OCI-LY7 (cell line): ENCODE measurements around the gene C1orf94. TPM values are rescaled to one million over a fixed set of nuclear protein-coding genes. Genes with fewer than 3 reads are reported as not detected.

Source experiments
- BruUV-seq: library from RNA; stranded (reverse); fragments of 400-500 nt; replicated peaks from 2 replicates; lab custom pipeline; 2021; lab: Mats Ljungman, UMichigan
- CTCF ChIA-PET: fragments of 300-600 bp; sonication (Branson Sonifier 250); formaldehyde crosslinking; loops from one replicate; lab custom pipeline; 2022; ENCODE audit warnings: antibody characterized with exemption; ENCODE audit not compliant: unreplicated experiment; lab: Charles Lee
- POLR2A ChIA-PET: fragments of 300-600 bp; sonication (Branson Sonifier 250); formaldehyde crosslinking; loops from one replicate; lab custom pipeline; 2022; ENCODE audit warnings: antibody characterized with exemption; lab: Charles Lee
- DNase-seq: peaks from one replicate; pipeline ENCODE4 v3.0.0-alpha.2; 2015; ENCODE audit warnings: low spot score
- H2AFZ ChIP-seq: fragments of 200-600 bp; sonication (generic), shearing (Covaris generic); 2 replicates; pipeline ENCODE4 v1.6.1; 2014; ENCODE audit warnings: mild to moderate bottlenecking, antibody characterized with exemption, low read length, moderate library complexity
- H3K27ac ChIP-seq: fragments of 200-600 bp; sonication (generic); 2 replicates; pipeline ENCODE4 v1.5.1; 2014; ENCODE audit warnings: mixed run types, low read depth, mild to moderate bottlenecking, moderate library complexity, low read length, inconsistent platforms; ENCODE audit not compliant: poor library complexity, severe bottlenecking
- H3K36me3 ChIP-seq: fragments of 200-600 bp; sonication (generic); 2 replicates; pipeline ENCODE4 v1.6.1; 2014; ENCODE audit warnings: mild to moderate bottlenecking, antibody characterized with exemption, low read length, moderate library complexity, mixed read lengths; ENCODE audit not compliant: insufficient read depth
- H3K4me1 ChIP-seq: fragments of 200-600 bp; sonication (generic); 2 replicates; pipeline ENCODE4 v1.5.1; 2014; ENCODE audit warnings: mild to moderate bottlenecking, low read length; ENCODE audit not compliant: insufficient read depth, poor library complexity, severe bottlenecking
- H3K4me2 ChIP-seq: fragments of 200-600 bp; sonication (generic); 2 replicates; pipeline ENCODE4 v1.6.1; 2014; ENCODE audit warnings: mild to moderate bottlenecking, low read length
- H3K4me3 ChIP-seq: fragments of 200-600 bp; sonication (generic); 2 replicates; pipeline ENCODE4 v1.5.1; 2014; ENCODE audit warnings: mild to moderate bottlenecking, low read depth, low read length; ENCODE audit not compliant: poor library complexity, severe bottlenecking
- H3K79me2 ChIP-seq: fragments of 200-600 bp; sonication (generic); 2 replicates; pipeline ENCODE4 v1.6.1; 2016; ENCODE audit warnings: low read depth, mild to moderate bottlenecking, low read length, moderate library complexity, mixed read lengths; ENCODE audit not compliant: insufficient read depth
- H3K9me2 ChIP-seq: fragments of 200-600 bp; sonication (generic); 2 replicates; pipeline ENCODE4 v1.6.1; 2016; ENCODE audit warnings: mild to moderate bottlenecking, low read length, mixed read lengths; ENCODE audit not compliant: insufficient read depth
- H3K9me3 ChIP-seq: fragments of 200-600 bp; sonication (generic); 2 replicates; pipeline ENCODE4 v1.6.1; 2014; ENCODE audit warnings: mild to moderate bottlenecking, mixed run types, low read length, mixed read lengths
- H4K20me1 ChIP-seq: fragments of 200-600 bp; sonication (generic); 2 replicates; pipeline ENCODE4 v1.6.1; 2014; ENCODE audit warnings: mild to moderate bottlenecking, antibody characterized with exemption, low read length, moderate library complexity, mixed read lengths; ENCODE audit not compliant: insufficient read depth
- EZH2phosphoT487 ChIP-seq: fragments of 200-600 bp; sonication (generic); IDR thresholded peaks from 2 replicates; pipeline ENCODE4 v1.6.1; 2018; ENCODE audit warnings: low read depth, borderline replicate concordance, mild to moderate bottlenecking, mixed run types, antibody characterized with exemption, low read length, moderate library complexity, mixed read lengths
- intact Hi-C: fragments of 100-400 bp; cut with micrococcal nuclease; formaldehyde crosslinking; loops from one replicate; pipeline ENCODE4 v1.10.0; 2022; ENCODE audit not compliant: unreplicated experiment
- total RNA-seq, 2 experiments: library from RNA; depleted of rRNA in 1 of 2; stranded (reverse); fragments of >200 nt in 1 of 2; shearing (Covaris generic) in 1 of 2; gene quantifications; 2 replicates each; pipeline ENCODE4 v1.2.3, GENCODE V29; 2014 to 2022
- TF ChIP-seq, protein P1 (sequence below): fragments of 200-600 bp; sonication (generic); conservative IDR thresholded peaks from 2 replicates; pipeline ENCODE4 v1.5.1; 2014; ENCODE audit warnings: mild to moderate bottlenecking, antibody characterized with exemption, low read length, moderate library complexity, mixed read lengths

The C1orf94 gene
- total RNA-seq, 2 experiments from 2014 or later: not detected

DNA sequence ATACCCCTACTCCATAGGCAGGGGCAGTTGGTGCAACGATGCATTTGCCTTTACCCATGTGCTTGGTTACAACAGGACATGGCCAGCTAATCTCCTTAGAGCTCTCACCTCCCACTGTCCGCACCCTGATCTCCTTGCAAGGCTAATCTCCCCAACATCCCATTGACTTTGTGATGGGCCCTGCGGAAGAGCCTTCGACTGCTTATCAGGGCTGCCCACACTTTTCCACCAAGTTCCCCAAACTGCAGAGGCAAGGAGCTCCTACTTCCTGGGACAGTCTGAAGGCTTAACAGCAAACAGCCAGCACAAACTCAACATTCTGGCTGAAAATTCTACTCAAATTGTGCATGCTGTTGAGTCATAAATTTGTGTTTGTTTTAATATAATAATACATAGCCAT is 36.0 kb downstream of the C1orf94 start:
- no TSS peak for BruUV-seq
- Histone ChIP-seq H3K4me2 (no peak overlapping the region), H3K9me3 (no peaks in the 10 kb centered on the region), H3K79me2 (no peaks in the 10 kb centered on the region), H3K9me2 (no peaks in the 10 kb centered on the region), H3K4me3 (no peak overlapping the region), H3K36me3 (no peaks in the 10 kb centered on the region), H4K20me1 (no peaks in the 10 kb centered on the region), H2AFZ (no peak overlapping the region), H3K27ac (no peak overlapping the region), H3K4me1 (no peaks in the 10 kb centered on the region)
- intact Hi-C loops: no loop called here
- TF ChIP-seq, protein P1, sequence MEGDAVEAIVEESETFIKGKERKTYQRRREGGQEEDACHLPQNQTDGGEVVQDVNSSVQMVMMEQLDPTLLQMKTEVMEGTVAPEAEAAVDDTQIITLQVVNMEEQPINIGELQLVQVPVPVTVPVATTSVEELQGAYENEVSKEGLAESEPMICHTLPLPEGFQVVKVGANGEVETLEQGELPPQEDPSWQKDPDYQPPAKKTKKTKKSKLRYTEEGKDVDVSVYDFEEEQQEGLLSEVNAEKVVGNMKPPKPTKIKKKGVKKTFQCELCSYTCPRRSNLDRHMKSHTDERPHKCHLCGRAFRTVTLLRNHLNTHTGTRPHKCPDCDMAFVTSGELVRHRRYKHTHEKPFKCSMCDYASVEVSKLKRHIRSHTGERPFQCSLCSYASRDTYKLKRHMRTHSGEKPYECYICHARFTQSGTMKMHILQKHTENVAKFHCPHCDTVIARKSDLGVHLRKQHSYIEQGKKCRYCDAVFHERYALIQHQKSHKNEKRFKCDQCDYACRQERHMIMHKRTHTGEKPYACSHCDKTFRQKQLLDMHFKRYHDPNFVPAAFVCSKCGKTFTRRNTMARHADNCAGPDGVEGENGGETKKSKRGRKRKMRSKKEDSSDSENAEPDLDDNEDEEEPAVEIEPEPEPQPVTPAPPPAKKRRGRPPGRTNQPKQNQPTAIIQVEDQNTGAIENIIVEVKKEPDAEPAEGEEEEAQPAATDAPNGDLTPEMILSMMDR: no peak
- TF ChIP-seq EZH2phosphoT487: no peak
- no peak for DNase-seq
- ChIA-PET POLR2A (no interaction called here), CTCF (no interaction called here)

DNA sequence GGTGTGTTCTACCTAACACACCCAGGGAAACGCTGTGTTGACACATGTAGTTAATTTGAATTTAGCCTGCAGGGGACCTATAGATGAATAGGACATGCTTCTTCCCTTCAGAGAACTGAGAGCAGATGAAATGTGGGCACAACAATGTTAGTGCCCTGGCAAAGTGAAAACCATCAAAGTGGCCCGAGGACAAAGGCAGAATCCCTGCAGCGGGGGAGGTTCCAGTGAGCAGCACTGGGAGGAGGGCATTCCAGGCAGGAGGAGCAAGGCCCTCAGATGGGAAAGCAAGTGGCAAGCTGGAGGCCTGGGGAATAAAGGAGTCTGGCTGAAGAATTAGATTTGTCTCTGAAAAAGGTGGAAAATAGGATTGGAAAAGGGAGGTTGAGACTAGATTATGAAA is 37.2 kb downstream of the C1orf94 start:
- Histone ChIP-seq H3K9me3 (no peaks in the 10 kb centered on the region), H4K20me1 (no peaks in the 10 kb centered on the region), H3K4me1 (no peaks in the 10 kb centered on the region), H3K36me3 (no peaks in the 10 kb centered on the region), H3K4me3 (no peak overlapping the region), H3K4me2 (no peak overlapping the region), H3K27ac (no peak overlapping the region), H2AFZ (no peak overlapping the region), H3K79me2 (no peaks in the 10 kb centered on the region), H3K9me2 (no peaks in the 10 kb centered on the region)
- no peak for DNase-seq
- no TSS peak for BruUV-seq
- ChIA-PET POLR2A (no interaction called here), CTCF (no interaction called here)
- intact Hi-C loops: no loop called here
- no peak for TF ChIP-seq EZH2phosphoT487
- TF ChIP-seq, protein P1: no peak

DNA sequence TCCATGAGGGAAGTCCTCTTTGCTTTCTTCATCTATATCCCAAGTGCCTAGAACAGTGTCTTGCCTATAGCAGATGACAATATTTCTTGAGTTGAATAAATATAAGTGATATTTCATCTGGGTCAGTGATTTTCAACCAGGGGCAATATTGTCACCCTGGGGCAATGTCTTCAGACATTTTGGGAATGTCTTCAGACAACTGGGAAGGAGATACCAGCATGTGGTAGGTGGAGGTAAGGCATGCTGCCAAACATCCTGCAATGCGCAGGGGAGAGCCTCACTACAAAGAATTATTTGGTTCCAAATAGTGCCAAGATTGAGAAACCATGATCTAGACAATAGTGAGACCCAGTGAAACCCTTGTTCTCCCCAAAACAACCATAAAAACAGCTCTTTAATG is 54.7 kb downstream of the C1orf94 start:
- H3K4me2 ChIP-seq: no peak overlapping the region
- H3K9me2 ChIP-seq: no peaks in the 10 kb centered on the region
- no peak overlapping the region for H3K4me3 ChIP-seq
- no peaks in the 10 kb centered on the region for H4K20me1 ChIP-seq
- H3K79me2 ChIP-seq: no peaks in the 10 kb centered on the region
- intact Hi-C loops: no loop called here
- DNase-seq: no peak
- no TSS peak for BruUV-seq
- ChIA-PET POLR2A (no interaction called here), CTCF (no interaction called here)
- H3K27ac ChIP-seq: no peak overlapping the region
- no peaks in the 10 kb centered on the region for H3K36me3 ChIP-seq
- H3K4me1 ChIP-seq: no peaks in the 10 kb centered on the region
- no peak for TF ChIP-seq EZH2phosphoT487
- TF ChIP-seq, protein P1: no peak
- no peak overlapping the region for H2AFZ ChIP-seq
- H3K9me3 ChIP-seq: no peaks in the 10 kb centered on the region
